ENCODE measurements around the gene APBA1. TPM values are rescaled to one million over a fixed set of nuclear protein-coding genes. Genes with fewer than 3 reads are reported as not detected.
A peak's percentile ranks its signal among the peaks of the same experiment; 100 is the strongest.

Gene APBA1
- total and polyA plus RNA-seq, 2 of the 4 experiments (the other 2 are of a cell fraction) = 3.8 to 5.1 TPM

- Histone ChIP-seq H2AFZ (replicated peaks; ENCODE audit: low read length, poor library complexity) (no peak overlapping the region), H2BK20ac (ENCODE audit: low read depth, low read length) (no peak overlapping the region), H2BK5ac (ENCODE audit: low read depth, low read length, poor library complexity, severe bottlenecking) (no peak overlapping the region), H3K27ac (ENCODE audit: insufficient read depth, low read length) (no peak overlapping the region), H3K9me1 (ENCODE audit: insufficient read depth, low read length) (peaks cover 3% of the 10 kb centered on the region; the same call in 1 of the 2 replicates), H3K9ac (ENCODE audit: low read depth, low read length) (no peak overlapping the region), H3K4ac (ENCODE audit: low read depth, low read length) (no peak overlapping the region), H3K36me3 (ENCODE audit: control insufficient read depth, insufficient read depth, low read length) (no peaks in the 10 kb centered on the region), H3K4me2 (ENCODE audit: low read depth, low read length) (no peak overlapping the region), H2BK120ac (ENCODE audit: low read depth, low read length) (no peak overlapping the region), H2AK9ac (replicated peaks; ENCODE audit: low read depth, low read length, poor library complexity) (no peak overlapping the region), H3K18ac (ENCODE audit: low read depth, low read length) (no peak overlapping the region), H3K56ac (ENCODE audit: extremely low read depth, insufficient read depth, low read length) (no peak overlapping the region), H3K79me1 (ENCODE audit: low read depth in 1 of 2, low read length in 2 of 2) (no peaks in the 10 kb centered on the region), H3K4me1 (ENCODE audit: control insufficient read depth, insufficient read depth, low read length) (peaks cover 4% of the 10 kb centered on the region; the same call in 1 of the 2 replicates), H3K23ac (ENCODE audit: low read depth, low read length) (no peak overlapping the region), H4K91ac (ENCODE audit: insufficient read depth, low read depth, low read length) (no peak overlapping the region), H3K4me3 (ENCODE audit: insufficient read depth, low read depth, low read length) (no peak overlapping the region), H2BK15ac (ENCODE audit: low read depth, low read length) (no peak overlapping the region), H4K8ac (ENCODE audit: low read depth in 2 of 2, low read length in 2 of 2) (no peak overlapping the region), H4K20me1 (ENCODE audit: insufficient read depth, low read length) (no peaks in the 10 kb centered on the region), H2AK5ac (ENCODE audit: low read depth, low read length) (no peak overlapping the region), H4K5ac (ENCODE audit: low read depth, low read length) (no peak overlapping the region), H3K14ac (replicated peaks; ENCODE audit: low read depth, low read length) (no peak overlapping the region), H3K9me3 (ENCODE audit: control insufficient read depth, insufficient read depth, low read length) (no peaks in the 10 kb centered on the region), H3K27me3 (ENCODE audit: control insufficient read depth, insufficient read depth, low read length) (no peaks in the 10 kb centered on the region)
- ATAC-seq (ENCODE audit: low read depth) = no peak
- intact Hi-C loops (cut with micrococcal nuclease) (no loop called here), in situ Hi-C loops (cut with MboI; ENCODE audit: low sequenced_read_pairs) (no loop called here), dilution Hi-C loops (cut with HindIII; ENCODE audit: low sequenced_read_pairs, unreplicated experiment) (no loop called here)
- POLR2A ChIA-PET (ENCODE audit: unreplicated experiment) = interaction anchor here (0.6 kb wide), 1 partner anchor 14 kb away, joined by 3 read pairs; no protein-coding TSS in a partner anchor
- CTCF ChIA-PET = no interaction called here
- DNase-seq = no peak
- TF ChIP-seq CHD1 (IDR thresholded peaks at IDR 0.05; ENCODE audit: low read depth, low read length) = no peak
- no peak for TF ChIP-seq POLR2A (IDR thresholded peaks at IDR 0.05; ENCODE audit: low read depth, low read length)
- 0 out of 2 replicates have a peak, but pooled peaks have one; percentile 19 for TF ChIP-seq CEBPB (IDR thresholded peaks at IDR 0.05; ENCODE audit: low read depth, low read length)
- WGBS, 2 experiments (ENCODE audit: extremely low coverage in 2 of 2, insufficient read length in 1 of 2) = no CpG with 5 or more reads among the region's 5 CpGs
- BruUV-seq (replicated peaks) = no TSS peak
Observed at GRCh38 chr9:69582018-69582417, 90.2 kb downstream of the APBA1 start.

All from IMR-90 (cell line).